Stimulated activated naive CD8-positive, alpha-beta T cell treated with anti-CD3 and anti-CD28 coated beads, Interleukin-15, amount 100 ng/mL, for 72 hours (primary cell): ENCODE data around the gene CCL13.
A peak's percentile ranks its signal among the peaks of the same experiment; 100 is the strongest.

Experiments
- ATAC-seq: fragments of 150-1000 bp; cut with Tn5 transposase; 2 replicates; pipeline ENCODE4 v1.10.0; 2021; ENCODE audit warnings: mild to moderate bottlenecking, moderate library complexity
- DNase-seq, 2 donors: peaks; one replicate each; pipeline ENCODE4 v3.0.0; 2021 to 2022
- H3K27ac Mint-ChIP-seq, 2 donors: one replicate each; pipeline ENCODE4 v1.8.0; 2022; ENCODE audit warnings: mild to moderate bottlenecking in 2 of 2, mixed read lengths in 2 of 2, moderate library complexity in 2 of 2
- H3K27me3 Mint-ChIP-seq: one replicate; pipeline ENCODE4 v1.8.0; 2022; ENCODE audit warnings: mixed read lengths
- H3K4me1 Mint-ChIP-seq: one replicate; pipeline ENCODE4 v1.8.0; 2022; ENCODE audit warnings: mild to moderate bottlenecking, mixed read lengths
- H3K4me3 Mint-ChIP-seq, 2 donors: one replicate each; pipeline ENCODE4 v1.8.0; 2022; ENCODE audit warnings: mild to moderate bottlenecking in 2 of 2, mixed read lengths in 2 of 2, moderate library complexity in 1 of 2
- H3K9me3 Mint-ChIP-seq, 2 donors: one replicate each; pipeline ENCODE4 v1.8.0; 2022; ENCODE audit warnings: mixed read lengths in 2 of 2

Gene CCL13

DNA sequence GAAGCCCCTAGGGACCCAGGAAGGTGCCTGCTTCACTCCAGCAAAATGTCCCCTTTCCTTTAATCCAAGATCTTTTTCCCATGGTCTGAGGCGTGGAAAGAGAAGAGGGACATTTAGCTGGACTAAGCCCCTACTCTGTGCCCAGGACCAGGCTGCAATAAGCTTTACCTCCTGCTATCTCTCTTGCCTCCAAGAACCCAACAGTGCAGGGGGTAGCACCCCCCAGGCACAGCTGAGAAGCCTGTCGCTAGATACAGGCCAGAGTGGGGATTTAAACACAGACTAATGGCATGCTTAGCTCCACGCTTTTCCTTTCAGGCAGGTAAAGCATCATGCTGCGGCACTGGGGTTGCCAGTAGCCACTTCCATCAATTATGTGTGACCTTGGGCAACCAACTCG lies 31.3 kb downstream of the CCL13 start:
- Mint-ChIP-seq H3K27ac (no peak overlapping the region), H3K27me3 (peaks cover 33% of the 10 kb centered on the region), H3K4me3 (no peak overlapping the region), H3K4me1 (peaks cover 37% of the 10 kb centered on the region), H3K9me3 (no peaks in the 10 kb centered on the region)
- no peak for DNase-seq
- ATAC-seq, result no peak

DNA sequence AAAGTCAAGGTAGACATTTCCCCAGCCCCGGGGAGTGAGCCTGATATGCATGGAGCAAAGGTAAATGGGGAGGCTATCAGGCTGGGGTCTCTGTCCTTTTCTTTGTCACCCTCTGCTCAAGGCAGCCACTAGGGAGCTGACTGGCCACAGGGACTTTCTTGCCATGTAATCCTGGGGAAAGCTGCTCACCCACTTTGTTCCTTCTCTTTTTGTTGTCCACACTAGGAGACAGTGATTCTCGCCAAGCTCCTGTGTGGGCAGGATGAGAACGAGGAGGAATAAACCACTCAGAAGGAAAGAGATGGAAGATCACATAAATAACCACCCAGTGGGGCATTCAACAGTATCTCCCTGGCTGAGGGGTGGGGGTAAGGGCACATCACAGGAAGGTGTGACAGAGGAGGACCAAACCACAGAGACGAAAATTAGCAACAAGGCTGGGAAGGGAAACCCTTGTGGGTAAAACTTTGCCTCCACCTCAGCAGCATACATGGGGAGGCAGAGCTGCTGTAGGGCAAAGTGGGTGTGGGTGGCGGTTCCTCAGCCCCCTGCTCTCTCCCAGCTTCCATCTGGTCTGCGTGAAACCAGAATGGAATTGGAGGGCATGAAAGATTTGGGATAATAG lies 33.0 kb downstream of the CCL13 start:
- Mint-ChIP-seq H3K27me3 (peaks cover 36% of the 10 kb centered on the region), H3K4me1 (peaks cover 28% of the 10 kb centered on the region), H3K9me3 (no peaks in the 10 kb centered on the region), H3K4me3 (peak overlapping the region in 1 of 2 donors; percentile 27), H3K27ac (no peak overlapping the region)
- ATAC-seq (peak; percentile 86), DNase-seq (peak in 1 of 2 donors; percentile 23)

DNA sequence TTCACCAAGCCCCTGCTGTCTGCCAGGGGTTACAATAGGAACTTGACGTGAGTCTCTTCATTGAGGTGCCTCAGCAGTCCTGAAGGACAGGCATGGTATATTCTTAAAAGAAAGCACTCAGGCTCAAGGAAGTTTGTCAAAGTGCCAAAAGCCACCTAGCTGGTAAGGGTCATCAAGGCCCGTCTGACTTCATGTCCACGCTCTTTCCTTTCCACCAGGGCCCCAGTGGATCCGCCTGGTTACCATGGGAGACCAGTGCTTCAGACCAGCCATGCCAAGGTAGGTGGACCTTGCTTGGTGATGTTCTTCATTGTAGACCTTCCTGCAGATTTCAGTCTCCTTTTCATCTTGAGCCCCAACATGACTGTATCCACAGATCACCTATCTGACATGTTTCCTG lies 34.4 kb downstream of the CCL13 start:
- no peak for ATAC-seq
- Mint-ChIP-seq H3K9me3 (no peaks in the 10 kb centered on the region), H3K27me3 (peaks cover 35% of the 10 kb centered on the region), H3K4me1 (peaks cover 28% of the 10 kb centered on the region), H3K27ac (peak overlapping the region in 1 of 2 donors; percentile 51), H3K4me3 (no peak overlapping the region)
- DNase-seq, result no peak

DNA sequence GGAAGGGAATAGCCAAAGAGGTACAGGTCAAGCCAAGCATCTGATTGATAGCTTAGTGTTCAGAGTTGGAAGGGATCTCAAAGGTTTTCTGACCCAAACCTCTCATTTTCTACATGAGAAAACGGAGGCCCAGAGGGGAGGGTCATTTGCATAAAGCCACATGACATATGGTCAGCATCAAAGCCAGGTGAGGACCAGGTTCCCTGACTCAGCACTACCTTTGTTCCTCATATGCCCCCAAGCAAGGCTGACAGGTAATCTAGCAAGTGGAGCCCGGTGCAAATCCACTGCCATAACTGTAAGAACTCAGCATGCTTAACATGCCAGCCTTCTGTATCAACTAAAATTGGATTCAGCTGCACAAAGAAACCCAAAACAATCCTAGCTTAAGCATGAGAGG lies 35.0 kb downstream of the CCL13 start:
- Mint-ChIP-seq H3K27me3 (peaks cover 29% of the 10 kb centered on the region), H3K9me3 (no peaks in the 10 kb centered on the region), H3K4me3 (no peak overlapping the region), H3K4me1 (peaks cover 24% of the 10 kb centered on the region), H3K27ac (peak overlapping the region in 1 of 2 donors; percentile 51)
- DNase-seq (no peak), ATAC-seq (no peak)

DNA sequence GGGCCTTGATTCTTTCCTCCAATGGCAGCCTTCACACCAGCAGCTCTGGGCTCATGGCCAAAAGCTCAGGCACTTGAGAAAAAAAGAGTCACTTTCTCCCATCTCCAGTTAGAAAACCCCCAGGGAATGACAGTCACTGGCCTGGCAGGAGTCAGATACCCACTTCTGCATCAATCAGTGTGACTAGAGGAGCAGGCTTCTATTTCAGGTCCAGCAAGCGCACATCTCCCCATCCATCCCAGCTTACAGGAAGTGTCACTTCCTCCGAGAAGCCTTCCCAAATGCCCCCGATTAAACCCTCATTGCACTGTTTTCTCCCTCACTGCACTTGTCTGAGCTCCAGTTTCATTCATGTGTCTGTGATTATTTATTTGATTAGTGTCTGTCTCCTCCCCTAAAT lies 37.1 kb downstream of the CCL13 start:
- H3K4me1 Mint-ChIP-seq, result peaks cover 10% of the 10 kb centered on the region
- ATAC-seq (no peak), DNase-seq (no peak)
- H3K27ac Mint-ChIP-seq, result no peak overlapping the region
- H3K4me3 Mint-ChIP-seq, result no peak overlapping the region
- H3K9me3 Mint-ChIP-seq, result no peaks in the 10 kb centered on the region
- H3K27me3 Mint-ChIP-seq, result peaks cover 31% of the 10 kb centered on the region

DNA sequence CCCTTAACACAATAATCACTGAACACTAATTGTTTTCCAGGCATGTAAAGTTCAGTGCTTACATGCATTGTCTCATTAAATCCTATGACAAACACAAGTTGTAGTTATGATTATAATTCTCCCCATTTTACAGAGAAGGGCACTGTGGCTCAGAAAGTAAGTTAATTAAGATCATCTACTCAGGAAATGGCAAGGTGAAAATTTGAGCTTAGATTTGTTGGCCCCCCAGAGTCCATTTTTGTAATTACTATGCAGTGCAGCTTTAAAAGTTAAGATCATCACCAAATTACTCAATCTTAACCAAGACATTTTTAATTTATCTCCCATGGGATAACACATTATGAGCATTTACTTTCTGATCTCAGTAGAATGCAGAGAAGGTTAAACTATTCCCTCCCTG lies 41.0 kb downstream of the CCL13 start:
- Mint-ChIP-seq H3K27me3 (peaks cover 38% of the 10 kb centered on the region), H3K27ac (no peak overlapping the region), H3K4me1 (no peaks in the 10 kb centered on the region), H3K4me3 (no peak overlapping the region), H3K9me3 (no peaks in the 10 kb centered on the region)
- ATAC-seq (no peak), DNase-seq (no peak)

DNA sequence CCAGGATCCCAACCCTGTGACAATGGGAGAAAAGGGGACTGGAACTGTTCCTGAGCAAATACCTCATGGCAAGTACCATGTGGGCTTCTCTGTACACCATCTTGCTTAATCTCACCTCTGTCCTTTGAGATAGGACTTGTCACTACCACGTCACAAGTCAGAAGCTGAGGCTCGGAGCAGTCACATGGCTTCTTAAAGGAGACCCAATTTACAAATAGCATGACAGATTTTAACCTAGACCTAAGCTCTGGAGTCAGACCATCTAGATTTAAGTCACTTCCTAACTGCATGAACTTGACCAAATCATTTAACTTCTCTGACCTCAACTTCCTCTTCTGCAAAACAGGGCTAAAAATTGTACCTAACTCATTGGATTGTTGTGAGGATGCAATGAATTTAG lies 42.7 kb downstream of the CCL13 start:
- Mint-ChIP-seq H3K4me3 (no peak overlapping the region), H3K27ac (no peak overlapping the region), H3K27me3 (peaks cover 37% of the 10 kb centered on the region), H3K4me1 (no peaks in the 10 kb centered on the region), H3K9me3 (no peaks in the 10 kb centered on the region)
- DNase-seq (no peak), ATAC-seq (no peak)

DNA sequence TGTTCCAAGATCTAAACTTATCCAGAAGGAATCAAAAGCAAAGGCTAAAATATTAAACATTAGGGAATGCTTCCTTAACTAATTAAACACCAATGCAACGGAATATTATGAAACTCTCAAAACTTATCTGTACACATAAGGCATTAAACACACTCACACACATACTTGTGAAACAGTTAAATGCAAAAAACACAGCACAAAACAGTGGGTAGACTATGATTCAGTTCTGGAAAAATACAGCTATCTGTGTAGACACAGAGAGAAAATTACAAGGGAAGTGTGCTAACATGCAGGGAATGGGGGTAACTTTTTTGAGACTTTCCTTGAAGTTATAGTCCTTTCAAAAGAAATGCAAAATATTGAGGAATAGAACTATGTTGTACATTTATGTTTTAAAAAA lies 43.4 kb downstream of the CCL13 start:
- H3K9me3 Mint-ChIP-seq, result no peaks in the 10 kb centered on the region
- H3K27me3 Mint-ChIP-seq, result peaks cover 30% of the 10 kb centered on the region
- ATAC-seq, result no peak
- DNase-seq, result no peak
- no peak overlapping the region for H3K4me3 Mint-ChIP-seq
- no peak overlapping the region for H3K27ac Mint-ChIP-seq
- H3K4me1 Mint-ChIP-seq, result no peaks in the 10 kb centered on the region

DNA sequence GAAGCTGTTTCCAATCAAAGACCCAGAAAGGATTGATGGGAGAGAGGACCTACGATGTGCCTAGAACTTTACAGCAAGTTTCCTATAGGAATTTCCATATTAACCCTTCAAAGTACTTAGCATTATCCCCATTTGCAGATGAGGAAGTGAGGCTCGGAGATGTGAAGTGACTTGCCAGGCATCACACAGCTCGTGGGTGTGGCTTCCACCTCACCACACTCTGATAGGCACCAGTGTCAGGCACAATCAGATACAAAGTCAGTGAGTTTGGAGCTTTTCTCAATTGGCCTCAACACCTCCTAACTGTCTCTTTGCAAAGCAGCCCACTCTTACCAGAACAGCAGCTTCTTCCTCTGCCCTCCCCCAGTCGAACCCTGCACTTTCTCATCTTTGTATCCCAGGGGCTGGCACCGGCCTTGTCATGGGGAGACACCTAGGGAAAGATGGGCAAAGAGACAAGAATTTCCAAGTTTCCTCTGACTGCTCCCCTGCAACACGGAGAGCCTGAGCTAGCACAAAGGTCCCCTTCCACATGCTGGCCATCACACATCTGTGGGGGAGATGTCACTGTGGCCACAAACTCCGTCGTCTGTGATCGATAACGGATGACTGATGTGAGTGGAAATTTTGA lies 44.1 kb downstream of the CCL13 start:
- ATAC-seq, result no peak
- Mint-ChIP-seq H3K27ac (no peak overlapping the region), H3K27me3 (peaks cover 23% of the 10 kb centered on the region), H3K9me3 (no peaks in the 10 kb centered on the region), H3K4me3 (no peak overlapping the region), H3K4me1 (no peaks in the 10 kb centered on the region)
- DNase-seq, result no peak

DNA sequence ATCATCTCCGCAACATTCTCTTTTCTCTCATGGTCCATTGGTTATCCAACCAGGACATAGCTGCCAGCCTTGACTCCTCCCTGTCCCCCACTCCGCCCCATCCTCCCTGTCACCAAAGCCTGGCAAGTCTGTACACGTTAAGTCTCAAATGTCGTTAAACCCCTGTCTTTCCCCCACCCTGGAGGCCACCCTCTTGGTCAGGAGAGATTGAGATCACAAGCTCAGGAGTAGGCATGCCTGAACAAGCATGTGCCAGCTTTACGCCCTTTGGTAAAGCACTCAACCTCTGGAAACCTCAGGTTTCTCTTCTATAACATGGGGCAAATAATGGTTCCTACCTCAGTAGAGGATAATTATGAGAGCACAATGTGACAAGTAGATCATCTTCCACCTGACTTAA lies 44.9 kb downstream of the CCL13 start:
- H3K27me3 Mint-ChIP-seq, result peaks cover 23% of the 10 kb centered on the region
- H3K4me1 Mint-ChIP-seq, result no peaks in the 10 kb centered on the region
- ATAC-seq (no peak), DNase-seq (no peak)
- peak overlapping the region in 1 of 2 donors; percentile 51 for H3K27ac Mint-ChIP-seq
- H3K4me3 Mint-ChIP-seq, result no peak overlapping the region
- no peaks in the 10 kb centered on the region for H3K9me3 Mint-ChIP-seq

DNA sequence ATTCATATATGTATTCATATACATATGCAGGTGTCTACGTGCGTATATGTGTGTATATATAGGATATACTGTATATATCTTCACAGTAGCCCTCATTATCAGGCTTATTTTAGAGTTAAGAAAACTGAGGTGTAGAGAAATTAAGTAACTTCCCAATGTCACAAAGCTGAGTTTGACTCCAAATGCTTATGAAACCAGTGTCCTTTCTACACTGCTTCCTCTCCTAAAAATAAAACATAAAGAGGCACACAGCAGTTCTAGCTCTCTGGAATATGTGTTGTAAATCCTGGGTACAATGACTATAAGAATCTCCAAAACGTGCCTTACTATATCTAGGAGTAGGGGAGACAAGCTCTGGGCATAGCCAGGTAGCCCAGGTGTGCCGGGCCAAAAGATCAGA lies 46.7 kb downstream of the CCL13 start:
- H3K4me3 Mint-ChIP-seq, result no peak overlapping the region
- no peak for DNase-seq
- peaks cover 18% of the 10 kb centered on the region for H3K27me3 Mint-ChIP-seq
- H3K4me1 Mint-ChIP-seq, result no peaks in the 10 kb centered on the region
- H3K27ac Mint-ChIP-seq, result no peak overlapping the region
- H3K9me3 Mint-ChIP-seq, result no peaks in the 10 kb centered on the region
- ATAC-seq, result no peak

DNA sequence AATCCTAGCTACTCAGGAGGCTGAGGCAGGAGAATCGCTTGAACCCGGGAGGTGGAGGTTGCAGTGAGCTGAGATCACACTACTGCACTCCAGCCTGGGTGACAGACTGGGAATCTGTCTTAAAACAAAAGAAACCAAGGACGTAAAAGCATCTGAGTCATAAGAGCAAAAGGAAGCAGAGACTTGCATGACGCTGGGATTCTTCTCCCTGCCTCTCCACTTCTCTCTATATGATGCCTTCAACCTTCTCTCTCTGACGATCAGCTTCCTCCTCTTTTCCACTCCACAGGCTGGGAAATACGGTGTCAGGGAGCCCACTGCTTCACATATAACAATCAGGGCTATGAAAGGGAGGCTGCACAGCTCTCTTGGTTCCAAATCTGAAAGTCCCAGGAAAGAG lies 49.9 kb downstream of the CCL13 start:
- Mint-ChIP-seq H3K4me3 (no peak overlapping the region), H3K9me3 (no peaks in the 10 kb centered on the region), H3K4me1 (no peaks in the 10 kb centered on the region), H3K27me3 (peaks cover 31% of the 10 kb centered on the region), H3K27ac (no peak overlapping the region)
- DNase-seq, result no peak
- no peak for ATAC-seq
